ENCODE results near the gene SOBP. TPM values are rescaled to one million over a fixed set of nuclear protein-coding genes. Genes with fewer than 3 reads are reported as not detected.

SOBP gene
- total and polyA plus RNA-seq, 2 donors (not counting 1 experiment from before 2014, with no cell fraction given) = 0.82 to 1.5 TPM

GRCh38 chr6:107697682-107698081 is 207.8 kb downstream of the SOBP start:
- Mint-ChIP-seq H3K9me3 (ENCODE audit: insufficient read depth) (no peaks in the 10 kb centered on the region), H3K27ac (no peak overlapping the region), H3K4me1 (no peaks in the 10 kb centered on the region), H3K4me3 (no peak overlapping the region), H3K27me3 (peaks cover 20% of the 10 kb centered on the region)
- H3K79me2 ChIP-seq (ENCODE audit: control insufficient read depth, insufficient read depth, low read length) = no peaks in the 10 kb centered on the region
- ATAC-seq (ENCODE audit: low read depth) (no peak), DNase-seq (no peak)
- CTCF ChIA-PET = interaction anchor here (1.0 to 1.3 kb wide), 3 partner anchors 150 to 380 kb away, joined by 3 to 4 read pairs (median 3); no protein-coding TSS in a partner anchor
- H3K27ac ChIP-seq (ENCODE audit: low read length in 2 of 2) = no peak overlapping the region
- H3K4me2 ChIP-seq (replicated peaks; ENCODE audit: low read depth, low read length, poor library complexity, severe bottlenecking) = no peak overlapping the region
- H3K4me1 ChIP-seq (ENCODE audit: control insufficient read depth in 2 of 2, insufficient read depth in 2 of 2, low read length in 2 of 2) = no peaks in the 10 kb centered on the region
- H3K27me3 ChIP-seq (replicated peaks in 1 of 4; ENCODE audit: control extremely low read depth in 1 of 4, control insufficient read depth in 3 of 4, insufficient read depth in 4 of 4, low read length in 3 of 4) = no peaks in the 10 kb centered on the region
- H3K36me3 ChIP-seq (replicated peaks in 1 of 2; ENCODE audit: control extremely low read depth in 1 of 2, control insufficient read depth in 1 of 2, extremely low read depth in 1 of 2, insufficient read depth in 2 of 2, low read length in 1 of 2) = no peaks in the 10 kb centered on the region
- 93% methylated on average over 4 of the region's 5 CpGs for WGBS (ENCODE audit: insufficient coverage)
- no peak overlapping the region for H3K4me3 ChIP-seq (ENCODE audit: control extremely low read depth in 1 of 5, extremely low read depth in 1 of 5, insufficient read depth in 1 of 5, low read depth in 2 of 5, low read length in 4 of 5)
- no peak overlapping the region for H3K9ac ChIP-seq (ENCODE audit: low read length)
- POLR2A ChIA-PET = no interaction called here
- TF ChIP-seq EZH2 (IDR thresholded peaks at IDR 0.05; ENCODE audit: borderline replicate concordance, insufficient read depth, low read depth, low read length, poor library complexity, severe bottlenecking) (no peak), CTCF (IDR thresholded peaks at IDR 0.05) (no peak)
- H3K9me3 ChIP-seq (ENCODE audit: control extremely low read depth in 1 of 3, control insufficient read depth in 2 of 3, insufficient read depth in 1 of 3, low read length in 2 of 3) = peaks cover 0 to 11% (median 0%) of the 10 kb centered on the region in 3 donors
- intact Hi-C loops (cut with micrococcal nuclease) = no loop called here
- no peaks in the 10 kb centered on the region for H4K20me1 ChIP-seq (ENCODE audit: control insufficient read depth, insufficient read depth, low read length, poor library complexity, severe bottlenecking)
- H2AFZ ChIP-seq (ENCODE audit: insufficient read depth, low read depth, low read length, poor library complexity, severe bottlenecking) = no peak overlapping the region

- no peaks in the 10 kb centered on the region for H3K79me2 ChIP-seq (ENCODE audit: control insufficient read depth, insufficient read depth, low read length)
- WGBS (ENCODE audit: insufficient coverage) = 92% methylated on average over 3 of the region's 4 CpGs
- Mint-ChIP-seq H3K27me3 (peaks cover 20% of the 10 kb centered on the region), H3K4me1 (no peaks in the 10 kb centered on the region), H3K27ac (no peak overlapping the region), H3K4me3 (no peak overlapping the region), H3K9me3 (ENCODE audit: insufficient read depth) (no peaks in the 10 kb centered on the region)
- no peak overlapping the region for H3K27ac ChIP-seq (ENCODE audit: low read length in 2 of 2)
- no peak overlapping the region for H3K4me2 ChIP-seq (replicated peaks; ENCODE audit: low read depth, low read length, poor library complexity, severe bottlenecking)
- POLR2A ChIA-PET = no interaction called here
- no peak overlapping the region for H3K4me3 ChIP-seq (ENCODE audit: control extremely low read depth in 1 of 5, extremely low read depth in 1 of 5, insufficient read depth in 1 of 5, low read depth in 2 of 5, low read length in 4 of 5)
- H3K4me1 ChIP-seq (ENCODE audit: control insufficient read depth in 2 of 2, insufficient read depth in 2 of 2, low read length in 2 of 2) = no peaks in the 10 kb centered on the region
- no peak overlapping the region for H3K9ac ChIP-seq (ENCODE audit: low read length)
- TF ChIP-seq CTCF (IDR thresholded peaks at IDR 0.05) (no peak), EZH2 (IDR thresholded peaks at IDR 0.05; ENCODE audit: borderline replicate concordance, insufficient read depth, low read depth, low read length, poor library complexity, severe bottlenecking) (no peak)
- no peaks in the 10 kb centered on the region for H3K36me3 ChIP-seq (replicated peaks in 1 of 2; ENCODE audit: control extremely low read depth in 1 of 2, control insufficient read depth in 1 of 2, extremely low read depth in 1 of 2, insufficient read depth in 2 of 2, low read length in 1 of 2)
- ATAC-seq (ENCODE audit: low read depth) (no peak), DNase-seq (no peak)
- intact Hi-C loops (cut with micrococcal nuclease) = no loop called here
- no peaks in the 10 kb centered on the region for H4K20me1 ChIP-seq (ENCODE audit: control insufficient read depth, insufficient read depth, low read length, poor library complexity, severe bottlenecking)
- H3K9me3 ChIP-seq (ENCODE audit: control extremely low read depth in 1 of 3, control insufficient read depth in 2 of 3, insufficient read depth in 1 of 3, low read length in 2 of 3) = peaks cover 0 to 11% (median 0%) of the 10 kb centered on the region in 3 donors
- CTCF ChIA-PET = interaction anchor here (1.0 to 1.3 kb wide), 2 partner anchors 149 to 380 kb away, joined by 3 to 4 read pairs; no protein-coding TSS in a partner anchor
- no peaks in the 10 kb centered on the region for H3K27me3 ChIP-seq (replicated peaks in 1 of 4; ENCODE audit: control extremely low read depth in 1 of 4, control insufficient read depth in 3 of 4, insufficient read depth in 4 of 4, low read length in 3 of 4)
- H2AFZ ChIP-seq (ENCODE audit: insufficient read depth, low read depth, low read length, poor library complexity, severe bottlenecking) = no peak overlapping the region
Measured at GRCh38 chr6:107698146-107698545, 208.2 kb downstream of the SOBP start.
